H1 (cell line): ENCODE results near the gene SLK. TPM values are rescaled to one million over a fixed set of nuclear protein-coding genes. Genes with fewer than 3 reads are reported as not detected.

Experiments
- NRF1 ChIP-seq: IDR thresholded peaks from 2 replicates; pipeline ENCODE4 v1.6.1; 2011; ENCODE audit warnings: mild to moderate bottlenecking, low read depth, low read length, improper control_type of control experiment
- POLR2AphosphoS5 ChIP-seq: IDR thresholded peaks from 2 replicates; pipeline ENCODE4 v1.6.1; 2011; ENCODE audit warnings: low read depth, low read length
- polyA plus RNA-seq, 7 experiments: library from polyadenylated mRNA; depleted of rRNA in 3 of 7; stranded (reverse) in 5 of 7; unstranded in 2 of 7; fragments of >200 nt in 5 of 7; fragments of 200-250 nt in 2 of 7; gene quantifications; 1 replicate in 5 of 7; 2 replicates in 1 of 7; 4 replicates in 1 of 7; pipeline versions ENCODE4 v1.2.1 to v1.2.3, GENCODE V29; 2011 to 2013; ENCODE audit warnings: missing spikeins in 2 of 7, mixed read lengths in 2 of 7
- total RNA-seq: library from RNA; stranded (reverse); fragmentation: NEBNext Ultra II Directional; extraction: Animal tissue kit (Norgen Biotek cat#: 25700); gene quantifications from 2 replicates; pipeline ENCODE4 v1.2.1, GENCODE V29; 2021
- TF ChIP-seq, protein P1 (sequence below): fragments of 300-600 bp; sonication (generic); IDR thresholded peaks from 2 replicates; pipeline ENCODE4 v1.7.1; 2012; ENCODE audit warnings: low read length, moderate library complexity, mild to moderate bottlenecking, inconsistent platforms; ENCODE audit not compliant: insufficient replicate concordance

The SLK gene
- total and polyA plus RNA-seq, 2 of the 8 experiments (the other 6 are each of a cell fraction or from before 2014, with no cell fraction given), result 2.7 to 18.3 TPM

DNA sequence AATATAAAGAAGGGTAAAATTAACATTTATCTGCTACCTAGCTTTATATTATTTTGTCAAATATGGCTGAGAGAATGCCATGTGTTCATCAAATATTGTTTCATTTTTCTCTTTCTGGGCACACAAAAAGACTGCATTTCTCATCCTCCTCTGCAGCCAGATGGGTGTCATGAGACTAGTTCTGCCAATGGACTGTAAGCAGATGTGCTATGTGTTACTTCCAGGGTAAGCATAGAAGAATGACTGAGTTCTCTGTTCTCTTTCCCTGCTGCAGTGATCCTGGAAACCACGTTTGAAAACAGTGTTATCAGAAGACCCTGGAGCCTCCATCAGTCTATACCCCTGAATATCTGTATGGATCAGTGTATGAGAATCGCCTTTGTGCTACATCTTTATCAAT lies 24.1 kb upstream of the SLK start (continued):
- TF ChIP-seq, protein P1, sequence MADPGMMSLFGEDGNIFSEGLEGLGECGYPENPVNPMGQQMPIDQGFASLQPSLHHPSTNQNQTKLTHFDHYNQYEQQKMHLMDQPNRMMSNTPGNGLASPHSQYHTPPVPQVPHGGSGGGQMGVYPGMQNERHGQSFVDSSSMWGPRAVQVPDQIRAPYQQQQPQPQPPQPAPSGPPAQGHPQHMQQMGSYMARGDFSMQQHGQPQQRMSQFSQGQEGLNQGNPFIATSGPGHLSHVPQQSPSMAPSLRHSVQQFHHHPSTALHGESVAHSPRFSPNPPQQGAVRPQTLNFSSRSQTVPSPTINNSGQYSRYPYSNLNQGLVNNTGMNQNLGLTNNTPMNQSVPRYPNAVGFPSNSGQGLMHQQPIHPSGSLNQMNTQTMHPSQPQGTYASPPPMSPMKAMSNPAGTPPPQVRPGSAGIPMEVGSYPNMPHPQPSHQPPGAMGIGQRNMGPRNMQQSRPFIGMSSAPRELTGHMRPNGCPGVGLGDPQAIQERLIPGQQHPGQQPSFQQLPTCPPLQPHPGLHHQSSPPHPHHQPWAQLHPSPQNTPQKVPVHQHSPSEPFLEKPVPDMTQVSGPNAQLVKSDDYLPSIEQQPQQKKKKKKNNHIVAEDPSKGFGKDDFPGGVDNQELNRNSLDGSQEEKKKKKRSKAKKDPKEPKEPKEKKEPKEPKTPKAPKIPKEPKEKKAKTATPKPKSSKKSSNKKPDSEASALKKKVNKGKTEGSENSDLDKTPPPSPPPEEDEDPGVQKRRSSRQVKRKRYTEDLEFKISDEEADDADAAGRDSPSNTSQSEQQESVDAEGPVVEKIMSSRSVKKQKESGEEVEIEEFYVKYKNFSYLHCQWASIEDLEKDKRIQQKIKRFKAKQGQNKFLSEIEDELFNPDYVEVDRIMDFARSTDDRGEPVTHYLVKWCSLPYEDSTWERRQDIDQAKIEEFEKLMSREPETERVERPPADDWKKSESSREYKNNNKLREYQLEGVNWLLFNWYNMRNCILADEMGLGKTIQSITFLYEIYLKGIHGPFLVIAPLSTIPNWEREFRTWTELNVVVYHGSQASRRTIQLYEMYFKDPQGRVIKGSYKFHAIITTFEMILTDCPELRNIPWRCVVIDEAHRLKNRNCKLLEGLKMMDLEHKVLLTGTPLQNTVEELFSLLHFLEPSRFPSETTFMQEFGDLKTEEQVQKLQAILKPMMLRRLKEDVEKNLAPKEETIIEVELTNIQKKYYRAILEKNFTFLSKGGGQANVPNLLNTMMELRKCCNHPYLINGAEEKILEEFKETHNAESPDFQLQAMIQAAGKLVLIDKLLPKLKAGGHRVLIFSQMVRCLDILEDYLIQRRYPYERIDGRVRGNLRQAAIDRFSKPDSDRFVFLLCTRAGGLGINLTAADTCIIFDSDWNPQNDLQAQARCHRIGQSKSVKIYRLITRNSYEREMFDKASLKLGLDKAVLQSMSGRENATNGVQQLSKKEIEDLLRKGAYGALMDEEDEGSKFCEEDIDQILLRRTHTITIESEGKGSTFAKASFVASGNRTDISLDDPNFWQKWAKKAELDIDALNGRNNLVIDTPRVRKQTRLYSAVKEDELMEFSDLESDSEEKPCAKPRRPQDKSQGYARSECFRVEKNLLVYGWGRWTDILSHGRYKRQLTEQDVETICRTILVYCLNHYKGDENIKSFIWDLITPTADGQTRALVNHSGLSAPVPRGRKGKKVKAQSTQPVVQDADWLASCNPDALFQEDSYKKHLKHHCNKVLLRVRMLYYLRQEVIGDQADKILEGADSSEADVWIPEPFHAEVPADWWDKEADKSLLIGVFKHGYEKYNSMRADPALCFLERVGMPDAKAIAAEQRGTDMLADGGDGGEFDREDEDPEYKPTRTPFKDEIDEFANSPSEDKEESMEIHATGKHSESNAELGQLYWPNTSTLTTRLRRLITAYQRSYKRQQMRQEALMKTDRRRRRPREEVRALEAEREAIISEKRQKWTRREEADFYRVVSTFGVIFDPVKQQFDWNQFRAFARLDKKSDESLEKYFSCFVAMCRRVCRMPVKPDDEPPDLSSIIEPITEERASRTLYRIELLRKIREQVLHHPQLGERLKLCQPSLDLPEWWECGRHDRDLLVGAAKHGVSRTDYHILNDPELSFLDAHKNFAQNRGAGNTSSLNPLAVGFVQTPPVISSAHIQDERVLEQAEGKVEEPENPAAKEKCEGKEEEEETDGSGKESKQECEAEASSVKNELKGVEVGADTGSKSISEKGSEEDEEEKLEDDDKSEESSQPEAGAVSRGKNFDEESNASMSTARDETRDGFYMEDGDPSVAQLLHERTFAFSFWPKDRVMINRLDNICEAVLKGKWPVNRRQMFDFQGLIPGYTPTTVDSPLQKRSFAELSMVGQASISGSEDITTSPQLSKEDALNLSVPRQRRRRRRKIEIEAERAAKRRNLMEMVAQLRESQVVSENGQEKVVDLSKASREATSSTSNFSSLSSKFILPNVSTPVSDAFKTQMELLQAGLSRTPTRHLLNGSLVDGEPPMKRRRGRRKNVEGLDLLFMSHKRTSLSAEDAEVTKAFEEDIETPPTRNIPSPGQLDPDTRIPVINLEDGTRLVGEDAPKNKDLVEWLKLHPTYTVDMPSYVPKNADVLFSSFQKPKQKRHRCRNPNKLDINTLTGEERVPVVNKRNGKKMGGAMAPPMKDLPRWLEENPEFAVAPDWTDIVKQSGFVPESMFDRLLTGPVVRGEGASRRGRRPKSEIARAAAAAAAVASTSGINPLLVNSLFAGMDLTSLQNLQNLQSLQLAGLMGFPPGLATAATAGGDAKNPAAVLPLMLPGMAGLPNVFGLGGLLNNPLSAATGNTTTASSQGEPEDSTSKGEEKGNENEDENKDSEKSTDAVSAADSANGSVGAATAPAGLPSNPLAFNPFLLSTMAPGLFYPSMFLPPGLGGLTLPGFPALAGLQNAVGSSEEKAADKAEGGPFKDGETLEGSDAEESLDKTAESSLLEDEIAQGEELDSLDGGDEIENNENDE, result no peak
- TF ChIP-seq POLR2AphosphoS5, result no peak
- TF ChIP-seq NRF1, result no peak
